H9 (cell line): ENCODE results near the gene RDH13. TPM values are rescaled to one million over a fixed set of nuclear protein-coding genes. Genes with fewer than 3 reads are reported as not detected.

Experiments
- DNase-seq: peaks from one replicate; pipeline ENCODE4 v3.0.0-alpha.2; 2017
- H2AFZ ChIP-seq: one replicate; pipeline ENCODE4 v1.6.1; 2013; ENCODE audit warnings: mild to moderate bottlenecking, low read length, control low read depth, moderate library complexity
- H2AK5ac ChIP-seq: 2 replicates; pipeline ENCODE4 v1.6.1; 2013; ENCODE audit warnings: low read length, control low read depth, mixed read lengths; ENCODE audit not compliant: insufficient read length
- H2BK120ac ChIP-seq: one replicate; pipeline ENCODE4 v1.6.1; 2013; ENCODE audit warnings: low read depth, mild to moderate bottlenecking, low read length, control low read depth, inconsistent platforms; ENCODE audit not compliant: poor library complexity, severe bottlenecking
- H2BK12ac ChIP-seq: 2 replicates; pipeline ENCODE4 v1.6.1; 2013; ENCODE audit warnings: low read length, control low read depth, mixed read lengths, low read depth; ENCODE audit not compliant: insufficient read length
- H2BK15ac ChIP-seq: 2 replicates; pipeline ENCODE4 v1.6.1; 2013; ENCODE audit warnings: low read depth, low read length, control low read depth
- H2BK20ac ChIP-seq: one replicate; pipeline ENCODE4 v1.6.1; 2013; ENCODE audit warnings: low read depth, mild to moderate bottlenecking, low read length, control low read depth, inconsistent platforms; ENCODE audit not compliant: poor library complexity, severe bottlenecking
- H2BK5ac ChIP-seq: 2 replicates; pipeline ENCODE4 v1.6.1; 2013; ENCODE audit warnings: low read length, control low read depth, mixed read lengths; ENCODE audit not compliant: insufficient read length
- H3K14ac ChIP-seq: 2 replicates; pipeline ENCODE4 v1.6.1; 2013; ENCODE audit warnings: low read length, control low read depth; ENCODE audit not compliant: insufficient read depth
- H3K18ac ChIP-seq: 2 replicates; pipeline ENCODE4 v1.6.1; 2013; ENCODE audit warnings: low read depth, mild to moderate bottlenecking, mixed read lengths, low read length, control low read depth; ENCODE audit not compliant: insufficient read length
- H3K23ac ChIP-seq: 2 replicates; pipeline ENCODE4 v1.6.1; 2013; ENCODE audit warnings: low read length, control low read depth, mixed read lengths, low read depth; ENCODE audit not compliant: insufficient read length
- H3K23me2 ChIP-seq: 2 replicates; pipeline ENCODE4 v1.6.1; 2013; ENCODE audit warnings: low read depth, mild to moderate bottlenecking, mixed read lengths, low read length, control low read depth; ENCODE audit not compliant: insufficient read length, poor library complexity, severe bottlenecking
- H3K27ac ChIP-seq: 2 replicates; pipeline ENCODE4 v1.5.1; 2013; ENCODE audit warnings: low read length, control low read depth, mixed read lengths, low read depth; ENCODE audit not compliant: insufficient read length
- H3K27me3 ChIP-seq: 2 replicates; pipeline ENCODE4 v1.6.1; 2013; ENCODE audit warnings: low read length, control low read depth, inconsistent platforms; ENCODE audit not compliant: insufficient read depth
- H3K4ac ChIP-seq: 2 replicates; pipeline ENCODE4 v1.6.1; 2013; ENCODE audit warnings: low read depth, mild to moderate bottlenecking, control low read depth, inconsistent platforms, low read length, moderate library complexity
- H3K4me1 ChIP-seq: 2 replicates; pipeline ENCODE4 v1.6.1; 2013; ENCODE audit warnings: low read length, control low read depth, inconsistent platforms; ENCODE audit not compliant: insufficient read depth
- H3K4me2 ChIP-seq: 2 replicates; pipeline ENCODE4 v1.6.1; 2013; ENCODE audit warnings: low read length, control low read depth, mixed read lengths; ENCODE audit not compliant: insufficient read length, insufficient read depth
- H3K56ac ChIP-seq: 2 replicates; pipeline ENCODE4 v1.6.1; 2013; ENCODE audit warnings: low read depth, mild to moderate bottlenecking, mixed read lengths, low read length, control low read depth; ENCODE audit not compliant: insufficient read length
- H3K79me1 ChIP-seq: 2 replicates; pipeline ENCODE4 v1.6.1; 2013; ENCODE audit warnings: low read depth, mild to moderate bottlenecking, moderate library complexity, low read length, control low read depth, inconsistent platforms; ENCODE audit not compliant: insufficient read depth, poor library complexity, severe bottlenecking
- H3K79me2 ChIP-seq: 2 replicates; pipeline ENCODE4 v1.6.1; 2013; ENCODE audit warnings: low read length, control low read depth, inconsistent platforms; ENCODE audit not compliant: insufficient read depth
- H3K9ac ChIP-seq: 2 replicates; pipeline ENCODE4 v1.6.1; 2013; ENCODE audit warnings: low read length, control low read depth, mixed read lengths; ENCODE audit not compliant: insufficient read length; ENCODE audit errors: extremely low read depth
- H3K9me3 ChIP-seq: one replicate; pipeline ENCODE4 v1.6.1; 2013; ENCODE audit warnings: low read depth, low read length, inconsistent platforms; ENCODE audit not compliant: control insufficient read depth
- H3T11ph ChIP-seq: one replicate; pipeline ENCODE4 v1.6.1; 2013; ENCODE audit warnings: mild to moderate bottlenecking, low read length, control low read depth, inconsistent platforms
- H4K20me1 ChIP-seq: one replicate; pipeline ENCODE4 v1.6.1; 2013; ENCODE audit not compliant: control insufficient read depth, insufficient read length, insufficient read depth
- H4K5ac ChIP-seq: 2 replicates; pipeline ENCODE4 v1.6.1; 2013; ENCODE audit warnings: low read depth, mild to moderate bottlenecking, mixed read lengths, low read length, control low read depth; ENCODE audit not compliant: insufficient read length
- H4K8ac ChIP-seq: replicated peaks from 2 replicates; pipeline ENCODE4 v1.6.1; 2013; ENCODE audit warnings: low read length, control low read depth, mixed read lengths, low read depth; ENCODE audit not compliant: insufficient read length
- H4K91ac ChIP-seq: 2 replicates; pipeline ENCODE4 v1.6.1; 2013; ENCODE audit warnings: low read depth, mild to moderate bottlenecking, moderate library complexity, mixed read lengths, low read length, control low read depth; ENCODE audit not compliant: insufficient read length
- H3K27ac Mint-ChIP-seq, 3 experiments: 2 replicates in 2 of 3; 3 replicates in 1 of 3; pipeline ENCODE4 v1.8.0; 2020 to 2021; ENCODE audit warnings: mixed read lengths in 3 of 3, mild to moderate bottlenecking in 1 of 3, moderate library complexity in 1 of 3
- H3K27me3 Mint-ChIP-seq: 2 replicates; pipeline ENCODE4 v1.8.0; 2021; ENCODE audit warnings: low read depth, mild to moderate bottlenecking, moderate library complexity, mixed read lengths
- H3K36me3 Mint-ChIP-seq, 3 experiments: 2 replicates in 2 of 3; 3 replicates in 1 of 3; pipeline ENCODE4 v1.8.0; 2020 to 2021; ENCODE audit warnings: low read depth in 3 of 3, mixed read lengths in 3 of 3; ENCODE audit not compliant: insufficient read depth in 1 of 3
- H3K4me1 Mint-ChIP-seq, 2 experiments: 2 replicates each; pipeline ENCODE4 v1.8.0; 2020; ENCODE audit warnings: mixed read lengths in 2 of 2
- H3K4me3 Mint-ChIP-seq, 2 experiments: 2 replicates in 1 of 2; 3 replicates in 1 of 2; pipeline ENCODE4 v1.8.0; 2020 to 2021; ENCODE audit warnings: mild to moderate bottlenecking in 2 of 2, mixed read lengths in 2 of 2, moderate library complexity in 1 of 2
- H3K9me3 Mint-ChIP-seq, 2 experiments: 2 replicates in 1 of 2; 3 replicates in 1 of 2; pipeline ENCODE4 v1.8.0; 2020; ENCODE audit warnings: mild to moderate bottlenecking in 2 of 2, mixed read lengths in 2 of 2, moderate library complexity in 1 of 2
- CTCF ChIP-seq: fragments of 200-600 bp; sonication (generic); conservative IDR thresholded peaks from 3 replicates; pipeline ENCODE4 v1.8.0; 2021; ENCODE audit warnings: antibody characterized with exemption, mild to moderate bottlenecking
- WGBS: extraction: QIAGEN DNeasy Blood & Tissue Kit; methylation state at CpG from one replicate; pipeline ENCODE4 v1.1.7; 2013; ENCODE audit warnings: missing lambda C conversion rate, low lambda C conversion rate, mixed read lengths; ENCODE audit not compliant: insufficient read length; ENCODE audit errors: extremely low coverage; 5-methylcytosine and 5-hydroxymethylcytosine counted together
- total RNA-seq: library from RNA; stranded (reverse); gene quantifications from 2 replicates; pipeline ENCODE4 v1.2.1, GENCODE V29; 2021

Gene RDH13
- total RNA-seq, 1 experiment from 2014 or later = 21.5 TPM

- DNase-seq = no peak
- no peak overlapping the region for H4K8ac ChIP-seq
- Mint-ChIP-seq H3K4me3 (no peak overlapping the region), H3K9me3 (no peaks in the 10 kb centered on the region), H3K4me1 (no peaks in the 10 kb centered on the region), H3K27ac (no peak overlapping the region), H3K36me3 (peaks cover 34 to 80% (median 49%) of the 10 kb centered on the region in 3 experiments), H3K27me3 (no peaks in the 10 kb centered on the region)
- H3K9ac ChIP-seq = no peak overlapping the region
- H2BK120ac ChIP-seq = no peak overlapping the region
- no peak overlapping the region for H3T11ph ChIP-seq
- no peak for TF ChIP-seq CTCF
- H4K91ac ChIP-seq = no peak overlapping the region
- H2BK12ac ChIP-seq = no peak overlapping the region
- no peaks in the 10 kb centered on the region for H3K27me3 ChIP-seq
- H3K27ac ChIP-seq = no peak overlapping the region
- no CpG with 5 or more reads among the region's 12 CpGs for WGBS
- H3K79me2 ChIP-seq = no peaks in the 10 kb centered on the region
- no peak overlapping the region for H3K4ac ChIP-seq
- no peak overlapping the region for H3K4me2 ChIP-seq
- H3K4me1 ChIP-seq = no peaks in the 10 kb centered on the region
- H3K56ac ChIP-seq = no peak overlapping the region
- no peak overlapping the region for H3K18ac ChIP-seq
- H2AK5ac ChIP-seq = no peak overlapping the region
- no peak overlapping the region for H2BK20ac ChIP-seq
- no peak overlapping the region for H2BK15ac ChIP-seq
- H3K23ac ChIP-seq = no peak overlapping the region
- no peaks in the 10 kb centered on the region for H3K9me3 ChIP-seq
- H2AFZ ChIP-seq = no peak overlapping the region
- H2BK5ac ChIP-seq = no peak overlapping the region
- H3K79me1 ChIP-seq = no peaks in the 10 kb centered on the region
- no peaks in the 10 kb centered on the region for H3K23me2 ChIP-seq
- H3K14ac ChIP-seq = no peak overlapping the region
- no peak overlapping the region for H4K5ac ChIP-seq
- no peaks in the 10 kb centered on the region for H4K20me1 ChIP-seq
Measured at GRCh38 chr19:55047951-55048350, 15.0 kb downstream of the RDH13 start.
